HepG2 (cell line): ENCODE results near the gene NUP62. TPM values are rescaled to one million over a fixed set of nuclear protein-coding genes. Genes with fewer than 3 reads are reported as not detected.

Source experiments
- ATAC-seq: fragments of 200-7000 bp; cut with Tn5 transposase; 3 replicates; pipeline ENCODE4 v1.9.1; 2020; ENCODE audit warnings: mild to moderate bottlenecking, moderate library complexity
- BruUV-seq: library from RNA; stranded (reverse); fragments of 400-500 nt; replicated peaks from 2 replicates; lab custom pipeline; 2021; lab: Mats Ljungman, UMichigan
- CTCF ChIA-PET: fragments of 300-600 bp; formaldehyde crosslinking; extraction: SDS; loops from one replicate; lab custom pipeline; 2021; ENCODE audit warnings: low total read pairs, inconsistent platforms, low intra/inter-chr PET ratio; lab: Yijun Ruan, JAX
- POLR2A ChIA-PET: fragments of 350-600 bp; sonication (Branson Sonifier 250); formaldehyde crosslinking; loops from one replicate; lab custom pipeline; 2020; ENCODE audit warnings: antibody characterized with exemption, inconsistent platforms; lab: Yijun Ruan, JAX
- DNase-seq: peaks from one replicate; pipeline ENCODE4 v3.0.0-alpha.2; 2015; ENCODE audit warnings: low spot score
- FAIRE-seq: peaks from 3 replicates; lab custom pipeline; 2011; peaks lifted over from hg19 to GRCh38; lab: Jason Lieb, UNC
- H2AFZ ChIP-seq: one replicate; pipeline ENCODE4 v1.6.1; 2011; ENCODE audit warnings: low read length, inconsistent platforms
- H3K27ac ChIP-seq: fragments of 300-600 bp; 3 replicates; pipeline ENCODE4 v1.8.0; 2011; ENCODE audit warnings: mixed run types, mild to moderate bottlenecking, mixed read lengths, low read length, inconsistent platforms; ENCODE audit not compliant: insufficient read depth; ENCODE audit errors: extremely low read length
- H3K27me3 ChIP-seq, 2 experiments: fragments of 200-600 bp in 1 of 2; 2 replicates in 1 of 2; 3 replicates in 1 of 2; pipeline versions ENCODE4 v1.6.0 to v1.8.0; 2011; ENCODE audit warnings: low read length in 2 of 2, mild to moderate bottlenecking in 2 of 2, moderate library complexity in 2 of 2, inconsistent platforms in 1 of 2; ENCODE audit not compliant: insufficient read depth in 2 of 2, control insufficient read depth in 1 of 2
- H3K36me3 ChIP-seq, 2 experiments: fragments of 200-600 bp in 1 of 2; replicated peaks in 1 of 2; 2 replicates in 1 of 2; 3 replicates in 1 of 2; pipeline versions ENCODE4 v1.5.1 to v1.8.0; 2011; ENCODE audit warnings: low read length in 2 of 2, inconsistent platforms in 1 of 2; ENCODE audit not compliant: insufficient read depth in 2 of 2, control insufficient read depth in 1 of 2
- H3K4me1 ChIP-seq: 2 replicates; pipeline ENCODE4 v1.5.1; 2012; ENCODE audit warnings: low read length, inconsistent platforms; ENCODE audit not compliant: insufficient read depth
- H3K4me2 ChIP-seq: 2 replicates; pipeline ENCODE4 v1.6.0; 2011; ENCODE audit warnings: low read depth, low read length, inconsistent platforms
- H3K4me3 ChIP-seq, 3 experiments: fragments of 200-600 bp in 1 of 3; sonication (generic), shearing (Covaris generic) in 1 of 3; replicated peaks in 1 of 3; 2 replicates each; pipeline ENCODE4 v1.5.1; 2011 to 2016; ENCODE audit warnings: low read length in 3 of 3, inconsistent platforms in 2 of 3, low read depth in 2 of 3, mild to moderate bottlenecking in 2 of 3, control low read depth in 1 of 3, mixed read lengths in 1 of 3; ENCODE audit not compliant: insufficient read depth in 1 of 3
- H3K79me2 ChIP-seq: one replicate; pipeline ENCODE4 v1.6.1; 2011; ENCODE audit warnings: low read length, inconsistent platforms; ENCODE audit not compliant: insufficient read depth
- H3K9ac ChIP-seq: 2 replicates; pipeline ENCODE4 v1.6.0; 2011; ENCODE audit warnings: mild to moderate bottlenecking, low read depth, low read length, inconsistent platforms; ENCODE audit not compliant: insufficient read depth
- H3K9me3 ChIP-seq: 2 replicates; pipeline ENCODE4 v1.5.1; 2012; ENCODE audit warnings: mild to moderate bottlenecking, low read length
- H4K20me1 ChIP-seq: 2 replicates; pipeline ENCODE4 v1.6.0; 2011; ENCODE audit warnings: inconsistent platforms, mild to moderate bottlenecking, low read length, moderate library complexity; ENCODE audit not compliant: insufficient read depth
- AGO2 ChIP-seq: fragments of 200-400 bp; formaldehyde crosslinking; optimal IDR thresholded peaks from 2 replicates; pipeline ENCODE3; 2017; ENCODE audit warnings: mild to moderate bottlenecking, low read depth, low read length, moderate library complexity
- NFATC3 ChIP-seq: sonication (generic); formaldehyde crosslinking; IDR thresholded peaks from 2 replicates; pipeline ENCODE4 v1.5.1; 2020; ENCODE audit warnings: mild to moderate bottlenecking, missing genetic modification reagents
- PHF20 ChIP-seq: sonication (generic); formaldehyde crosslinking; IDR thresholded peaks from 2 replicates; pipeline ENCODE4 v1.5.0; 2020; ENCODE audit warnings: mild to moderate bottlenecking, missing genetic modification reagents
- RBFOX2 ChIP-seq: fragments of 200-400 bp; formaldehyde crosslinking; IDR thresholded peaks from 2 replicates; pipeline ENCODE4 v1.6.1; 2017; ENCODE audit warnings: low read depth, mild to moderate bottlenecking, low read length
- ZBTB10 ChIP-seq: sonication (generic); formaldehyde crosslinking; IDR thresholded peaks from 2 replicates; pipeline ENCODE4 v1.4.0; 2020; ENCODE audit warnings: missing genetic modification reagents, borderline replicate concordance
- ZIK1 ChIP-seq: sonication (generic); formaldehyde crosslinking; IDR thresholded peaks from 2 replicates; pipeline ENCODE4 v1.5.0; 2020; ENCODE audit warnings: mild to moderate bottlenecking, low read depth, missing genetic modification reagents, borderline replicate concordance
- ZNF20 ChIP-seq: sonication (generic); formaldehyde crosslinking; IDR thresholded peaks from 2 replicates; pipeline ENCODE4 v1.4.0; 2020; ENCODE audit warnings: mild to moderate bottlenecking, moderate library complexity, missing genetic modification reagents
- WGBS: methylation state at CpG from one replicate; pipeline ENCODE4 v1.1.6; 2017; ENCODE audit warnings: low lambda C conversion rate; 5-methylcytosine and 5-hydroxymethylcytosine counted together
- in situ Hi-C: cut with HindIII; loops from 2 replicates; pipeline ENCODE4 v1.10.0; 2017; ENCODE audit warnings: low pct_unique_long_range_greater_than_20kb; ENCODE audit not compliant: extremely low pct_ligation_motif_present
- intact Hi-C: fragments of 100-400 bp; cut with micrococcal nuclease; formaldehyde crosslinking; loops from one replicate; pipeline ENCODE4 v1.10.0; 2022; ENCODE audit not compliant: unreplicated experiment
- polyA plus RNA-seq, 8 experiments: library from polyadenylated mRNA; depleted of rRNA in 3 of 8; stranded (reverse) in 7 of 8; unstranded in 1 of 8; fragments of >200 nt; fragmentation: Illumina TruSeq in 4 of 8; extraction: Trizol in 4 of 8; gene quantifications; 2 replicates each; pipeline versions ENCODE4 v1.2.1 to v1.2.3, GENCODE V29; 2011 to 2016; ENCODE audit warnings: low read depth in 4 of 8, missing spikeins in 1 of 8, mixed read lengths in 1 of 8; ENCODE audit not compliant: insufficient read depth in 1 of 8
- total RNA-seq, 5 experiments: library from RNA; depleted of rRNA; stranded (reverse); fragments of >200 nt; fragmentation: Illumina TruSeq; extraction: Trizol; gene quantifications; 2 replicates each; pipeline ENCODE4 v1.2.3, GENCODE V29; 2016; ENCODE audit warnings: low read depth in 1 of 5
- TF ChIP-seq, protein P1 (sequence below): sonication (generic); formaldehyde crosslinking; IDR thresholded peaks from 2 replicates; pipeline ENCODE4 v1.4.0; 2020; ENCODE audit warnings: low read depth, mild to moderate bottlenecking, missing genetic modification reagents

The NUP62 gene
- total and polyA plus RNA-seq, 2 of the 13 experiments (the other 11 are each of a cell fraction or from before 2014, with no cell fraction given) = 16.5 to 41.5 TPM

GRCh38 chr19:49884109-49884508 is 45.2 kb downstream of the NUP62 start:
- peaks cover 23 to 56% of the 10 kb centered on the region in 2 experiments for H3K36me3 ChIP-seq
- BruUV-seq = no TSS peak
- intact Hi-C loops (no loop called here), in situ Hi-C loops (no loop called here)
- TF ChIP-seq ZNF20 (no peak), AGO2 (peak; percentile 41), NFATC3 (CRISPR knock-in tag) (no peak), RBFOX2 (peak; percentile 53), ZBTB10 (CRISPR knock-in tag) (no peak), PHF20 (CRISPR knock-in tag) (no peak), ZIK1 (CRISPR knock-in tag) (no peak)
- TF ChIP-seq, protein P1, sequence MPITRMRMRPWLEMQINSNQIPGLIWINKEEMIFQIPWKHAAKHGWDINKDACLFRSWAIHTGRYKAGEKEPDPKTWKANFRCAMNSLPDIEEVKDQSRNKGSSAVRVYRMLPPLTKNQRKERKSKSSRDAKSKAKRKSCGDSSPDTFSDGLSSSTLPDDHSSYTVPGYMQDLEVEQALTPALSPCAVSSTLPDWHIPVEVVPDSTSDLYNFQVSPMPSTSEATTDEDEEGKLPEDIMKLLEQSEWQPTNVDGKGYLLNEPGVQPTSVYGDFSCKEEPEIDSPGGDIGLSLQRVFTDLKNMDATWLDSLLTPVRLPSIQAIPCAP (CRISPR knock-in tag) = no peak
- H3K9me3 ChIP-seq = no peaks in the 10 kb centered on the region
- H3K4me2 ChIP-seq = no peak overlapping the region
- H3K79me2 ChIP-seq = peaks cover 3% of the 10 kb centered on the region
- no peaks in the 10 kb centered on the region for H3K27me3 ChIP-seq
- 97% methylated on average over 5 of the region's 18 CpGs for WGBS
- no peak overlapping the region for H2AFZ ChIP-seq
- H3K9ac ChIP-seq = no peak overlapping the region
- H3K27ac ChIP-seq = no peak overlapping the region
- no peaks in the 10 kb centered on the region; the same call in 1 of the 2 replicates for H4K20me1 ChIP-seq
- DNase-seq (no peak), ATAC-seq (no peak), FAIRE-seq (no peak)
- ChIA-PET POLR2A (no interaction called here), CTCF (no interaction called here)
- peaks cover 12% of the 10 kb centered on the region for H3K4me1 ChIP-seq
- no peak overlapping the region for H3K4me3 ChIP-seq
